Dendritic cell treated with granulocyte-macrophage colony-stimulating factor and Interleukin-4, amounts not matched to agents 40 ng/mL and 50 ng/mL, for 4 days (primary cell): ENCODE data around the gene JPT2.

Source experiments
- H3K27ac Mint-ChIP-seq: one replicate; pipeline ENCODE4 v1.8.0; 2022; ENCODE audit warnings: mild to moderate bottlenecking, mixed read lengths
- H3K27me3 Mint-ChIP-seq: one replicate; pipeline ENCODE4 v1.8.0; 2022; ENCODE audit warnings: mild to moderate bottlenecking, mixed read lengths
- H3K36me3 Mint-ChIP-seq: one replicate; pipeline ENCODE4 v1.8.0; 2022; ENCODE audit warnings: low read depth, mixed read lengths
- H3K4me1 Mint-ChIP-seq: one replicate; pipeline ENCODE4 v1.8.0; 2022; ENCODE audit warnings: low read depth, mixed read lengths
- H3K4me3 Mint-ChIP-seq: one replicate; pipeline ENCODE4 v1.8.0; 2022; ENCODE audit warnings: mild to moderate bottlenecking, moderate library complexity, mixed read lengths
- H3K9me3 Mint-ChIP-seq: one replicate; pipeline ENCODE4 v1.8.0; 2022; ENCODE audit warnings: mixed read lengths
- intact Hi-C: fragments of 100-400 bp; cut with micrococcal nuclease; formaldehyde crosslinking; loops from one replicate; pipeline ENCODE4 v1.15.0; 2022

Gene JPT2

GRCh38 chr16:1747934-1748333, 69.9 kb downstream of the JPT2 start:
- no peak overlapping the region for H3K27ac Mint-ChIP-seq
- no peaks in the 10 kb centered on the region for H3K27me3 Mint-ChIP-seq
- no peaks in the 10 kb centered on the region for H3K4me1 Mint-ChIP-seq
- H3K36me3 Mint-ChIP-seq: peaks cover 100% of the 10 kb centered on the region
- intact Hi-C loops: no loop called here
- no peaks in the 10 kb centered on the region for H3K9me3 Mint-ChIP-seq
- H3K4me3 Mint-ChIP-seq: no peak overlapping the region

- Mint-ChIP-seq H3K36me3 (peaks cover 100% of the 10 kb centered on the region), H3K4me3 (no peak overlapping the region), H3K4me1 (no peaks in the 10 kb centered on the region), H3K27me3 (no peaks in the 10 kb centered on the region), H3K9me3 (no peaks in the 10 kb centered on the region), H3K27ac (no peak overlapping the region)
- intact Hi-C loops: no loop called here
These were observed 71.4 kb downstream of the JPT2 start for GRCh38 chr16:1749152-1750117.
